KMS-11 (cell line): ENCODE data around the gene CRYBG2.

Experiments used
- H2AFZ ChIP-seq: fragments of 200-600 bp; sonication (generic); 2 replicates; pipeline ENCODE4 v1.6.1; 2016; ENCODE audit warnings: antibody characterized with exemption, mixed run types, low read depth
- H3K27ac ChIP-seq: fragments of 200-600 bp; sonication (generic); 2 replicates; pipeline ENCODE4 v1.6.1; 2016; ENCODE audit warnings: mild to moderate bottlenecking, mixed run types
- H3K27me3 ChIP-seq: fragments of 200-600 bp; sonication (generic); 2 replicates; pipeline ENCODE4 v1.6.1; 2017; ENCODE audit warnings: mild to moderate bottlenecking, low read depth, mixed run types, moderate library complexity; ENCODE audit not compliant: insufficient read depth
- H3K36me3 ChIP-seq: fragments of 200-600 bp; sonication (generic); 2 replicates; pipeline ENCODE4 v1.6.1; 2017; ENCODE audit warnings: mild to moderate bottlenecking, mixed run types; ENCODE audit not compliant: insufficient read depth
- H3K4me1 ChIP-seq: fragments of 200-600 bp; sonication (generic); 2 replicates; pipeline ENCODE4 v1.6.1; 2016; ENCODE audit warnings: mild to moderate bottlenecking, low read depth, mixed run types; ENCODE audit not compliant: poor library complexity, severe bottlenecking
- H3K4me2 ChIP-seq: fragments of 200-600 bp; sonication (generic); 2 replicates; pipeline ENCODE4 v1.7.0; 2016; ENCODE audit warnings: mild to moderate bottlenecking, mixed run types
- H3K4me3 ChIP-seq: fragments of 200-600 bp; sonication (generic); IDR thresholded peaks from 2 replicates; pipeline ENCODE4 v1.6.1; 2017; ENCODE audit warnings: low read depth, low read length, mixed read lengths; ENCODE audit not compliant: insufficient read depth
- H3K79me2 ChIP-seq: fragments of 200-600 bp; sonication (generic); 2 replicates; pipeline ENCODE4 v1.6.1; 2016; ENCODE audit warnings: low read depth, mixed run types; ENCODE audit not compliant: insufficient read depth
- H3K9ac ChIP-seq: fragments of 200-600 bp; sonication (generic); 2 replicates; pipeline ENCODE4 v1.6.1; 2016; ENCODE audit warnings: mild to moderate bottlenecking, mixed run types
- H4K20me1 ChIP-seq: fragments of 200-600 bp; sonication (generic); 2 replicates; pipeline ENCODE4 v1.6.1; 2016; ENCODE audit warnings: mild to moderate bottlenecking, mixed run types; ENCODE audit not compliant: insufficient read depth
- TF ChIP-seq, protein P1 (sequence below): fragments of 200-600 bp; sonication (generic); conservative IDR thresholded peaks from 2 replicates; pipeline ENCODE4 v1.6.1; 2017; ENCODE audit warnings: low read depth, mild to moderate bottlenecking, antibody characterized with exemption, low read length, moderate library complexity, mixed read lengths

CRYBG2 gene

DNA sequence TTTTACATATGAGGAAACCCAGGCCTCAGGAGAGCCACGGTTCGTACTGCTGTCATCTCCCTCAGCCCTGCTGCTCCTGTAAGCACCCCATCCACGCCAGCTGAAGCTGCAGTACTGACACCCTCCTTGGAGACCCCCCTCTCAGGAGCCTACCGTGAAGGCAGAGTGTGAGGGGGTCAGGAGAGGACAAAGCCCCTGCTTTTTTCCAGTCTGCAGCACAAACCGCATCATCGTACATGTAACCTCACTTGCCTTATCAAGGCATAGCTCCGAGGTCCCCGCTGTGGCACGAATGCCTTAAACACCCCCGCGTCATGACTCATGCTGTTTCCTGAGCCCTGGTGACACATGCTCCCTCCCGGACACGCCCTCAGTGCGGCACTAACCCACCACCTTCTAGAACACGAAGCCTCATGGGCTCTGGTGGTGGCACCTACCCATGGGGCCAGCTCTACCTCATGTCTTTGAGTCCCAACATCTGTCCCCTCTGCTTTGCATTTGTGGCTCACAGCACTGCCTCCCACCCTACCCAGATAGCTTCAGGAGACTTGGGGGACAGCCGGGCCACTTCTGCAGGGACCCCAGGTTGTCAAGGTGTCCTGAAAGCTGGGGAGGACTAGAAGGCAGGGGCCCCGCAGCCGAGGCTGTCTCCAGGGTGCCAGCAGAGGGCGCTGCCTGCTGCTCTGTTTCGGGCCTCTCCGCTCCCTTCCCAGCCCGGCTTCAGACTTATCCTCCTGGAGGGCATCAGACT is 69.2 kb downstream of the CRYBG2 start:
- TF ChIP-seq, protein P1, sequence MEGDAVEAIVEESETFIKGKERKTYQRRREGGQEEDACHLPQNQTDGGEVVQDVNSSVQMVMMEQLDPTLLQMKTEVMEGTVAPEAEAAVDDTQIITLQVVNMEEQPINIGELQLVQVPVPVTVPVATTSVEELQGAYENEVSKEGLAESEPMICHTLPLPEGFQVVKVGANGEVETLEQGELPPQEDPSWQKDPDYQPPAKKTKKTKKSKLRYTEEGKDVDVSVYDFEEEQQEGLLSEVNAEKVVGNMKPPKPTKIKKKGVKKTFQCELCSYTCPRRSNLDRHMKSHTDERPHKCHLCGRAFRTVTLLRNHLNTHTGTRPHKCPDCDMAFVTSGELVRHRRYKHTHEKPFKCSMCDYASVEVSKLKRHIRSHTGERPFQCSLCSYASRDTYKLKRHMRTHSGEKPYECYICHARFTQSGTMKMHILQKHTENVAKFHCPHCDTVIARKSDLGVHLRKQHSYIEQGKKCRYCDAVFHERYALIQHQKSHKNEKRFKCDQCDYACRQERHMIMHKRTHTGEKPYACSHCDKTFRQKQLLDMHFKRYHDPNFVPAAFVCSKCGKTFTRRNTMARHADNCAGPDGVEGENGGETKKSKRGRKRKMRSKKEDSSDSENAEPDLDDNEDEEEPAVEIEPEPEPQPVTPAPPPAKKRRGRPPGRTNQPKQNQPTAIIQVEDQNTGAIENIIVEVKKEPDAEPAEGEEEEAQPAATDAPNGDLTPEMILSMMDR, result peak; percentile 83
- H2AFZ ChIP-seq, result no peak overlapping the region
- H4K20me1 ChIP-seq, result no peaks in the 10 kb centered on the region
- H3K9ac ChIP-seq, result no peak overlapping the region
- no peak overlapping the region for H3K27ac ChIP-seq
- no peaks in the 10 kb centered on the region for H3K4me1 ChIP-seq
- H3K79me2 ChIP-seq, result no peaks in the 10 kb centered on the region; the same call in 1 of the 2 replicates
- H3K4me2 ChIP-seq, result no peak overlapping the region
- H3K36me3 ChIP-seq, result no peaks in the 10 kb centered on the region
- H3K4me3 ChIP-seq, result no peak overlapping the region
- H3K27me3 ChIP-seq, result no peaks in the 10 kb centered on the region

DNA sequence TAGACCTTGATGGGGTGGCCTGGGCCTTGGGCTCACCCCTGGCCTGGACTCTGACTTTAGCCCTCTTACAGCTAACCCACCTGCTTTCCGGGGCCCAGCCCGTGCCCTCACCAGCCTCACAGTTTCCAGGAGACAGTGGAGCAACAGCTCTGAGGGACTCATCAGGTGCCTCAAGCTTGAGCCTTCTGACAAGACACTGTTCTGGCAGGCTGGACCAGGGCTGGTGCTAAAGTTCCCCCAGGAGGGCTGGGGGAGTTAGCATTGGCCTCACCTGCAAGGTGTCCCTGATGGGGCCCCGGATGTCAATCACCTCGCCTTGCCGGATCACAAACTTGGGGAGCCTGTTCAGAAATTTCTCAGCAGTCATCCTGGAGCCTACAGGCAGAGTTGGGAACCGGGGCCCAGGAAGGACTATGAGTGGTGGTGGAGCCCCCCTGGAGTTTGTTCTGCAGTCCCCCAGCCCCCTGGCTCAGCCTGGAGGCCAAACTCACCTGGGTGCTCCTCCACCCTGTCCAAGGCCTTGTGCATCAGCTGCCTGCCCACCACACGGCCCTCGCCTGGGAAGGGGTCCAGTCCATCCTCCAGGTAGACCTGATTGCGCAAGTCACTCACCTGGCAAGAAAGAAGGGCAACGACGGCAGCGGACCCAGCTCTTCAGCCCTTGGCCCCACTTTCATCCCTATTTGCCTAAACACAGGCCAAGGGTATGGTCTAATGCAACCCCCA is 69.9 kb downstream of the CRYBG2 start:
- no peaks in the 10 kb centered on the region; the same call in 1 of the 2 replicates for H3K79me2 ChIP-seq
- no peak overlapping the region for H3K4me2 ChIP-seq

DNA sequence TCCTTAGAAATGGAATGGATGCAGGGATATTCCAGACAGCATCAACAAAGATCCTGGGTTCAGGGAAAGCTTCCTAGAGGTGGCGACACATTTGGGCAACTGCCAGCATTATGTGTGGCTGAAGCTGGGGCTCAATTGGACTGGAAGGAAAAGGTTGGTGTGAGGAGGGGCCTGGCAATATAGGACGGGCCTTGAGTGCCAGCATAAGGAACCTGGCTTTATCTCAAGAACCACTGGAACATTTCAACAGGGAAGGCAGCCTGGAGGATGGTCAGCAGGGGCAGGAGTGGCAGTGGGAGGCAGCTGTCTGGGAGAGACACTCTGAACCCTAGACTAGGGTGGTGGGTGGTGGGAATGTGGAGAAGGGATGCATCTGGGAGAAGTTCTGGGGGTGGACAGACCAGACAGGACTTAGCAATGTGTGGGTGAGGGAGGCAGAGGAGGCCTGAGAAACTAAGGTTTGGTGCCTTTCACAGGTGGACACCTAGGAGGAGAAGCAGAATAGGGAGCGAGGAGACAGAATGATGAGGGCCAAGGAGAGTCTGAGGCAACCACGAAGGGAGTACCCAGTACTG is 70.6 kb downstream of the CRYBG2 start:
- peaks cover 13% of the 10 kb centered on the region for H3K4me1 ChIP-seq
- no peak overlapping the region for H2AFZ ChIP-seq
- H3K9ac ChIP-seq, result no peak overlapping the region

More for the DNA sequence above, 69.9 kb downstream of the CRYBG2 start:
- Histone ChIP-seq H3K9ac (no peak overlapping the region), H3K36me3 (no peaks in the 10 kb centered on the region), H3K27ac (no peak overlapping the region), H3K27me3 (no peaks in the 10 kb centered on the region), H2AFZ (no peak overlapping the region), H4K20me1 (no peaks in the 10 kb centered on the region), H3K4me1 (peaks cover 6% of the 10 kb centered on the region), H3K4me3 (no peak overlapping the region)
- TF ChIP-seq, protein P1, result no peak

DNA sequence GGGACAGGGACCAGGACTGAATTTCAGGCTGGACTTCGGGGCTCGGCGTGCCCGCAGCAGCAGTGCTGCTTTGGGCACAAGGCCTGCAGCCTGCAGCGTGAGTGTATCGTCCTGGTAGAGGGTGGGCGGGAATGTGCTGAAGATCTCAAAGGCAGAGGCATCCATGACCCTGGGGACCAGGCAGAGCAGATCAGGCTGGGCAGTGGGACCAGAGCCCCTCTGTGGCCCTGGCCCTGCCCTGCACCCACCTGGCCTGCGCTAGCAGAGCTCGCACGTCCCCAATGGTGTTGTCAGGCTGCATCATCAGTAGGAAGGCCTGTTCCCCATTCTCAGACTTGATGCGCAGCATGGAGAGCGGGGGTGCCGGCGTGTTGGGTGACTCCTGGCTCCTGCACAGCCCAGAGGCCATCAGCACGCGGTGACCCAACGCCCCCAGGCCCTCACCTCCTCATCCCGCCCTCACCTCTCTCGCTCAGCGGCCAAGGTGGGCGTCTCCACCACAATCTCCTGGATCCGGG is 71.5 kb downstream of the CRYBG2 start:
- Histone ChIP-seq H3K27me3 (no peaks in the 10 kb centered on the region), H3K9ac (no peak overlapping the region), H4K20me1 (no peaks in the 10 kb centered on the region), H3K4me3 (no peak overlapping the region), H3K27ac (no peak overlapping the region), H3K4me2 (no peak overlapping the region), H3K36me3 (no peaks in the 10 kb centered on the region; the same call in 1 of the 2 replicates), H3K79me2 (no peaks in the 10 kb centered on the region; the same call in 1 of the 2 replicates), H3K4me1 (peaks cover 15% of the 10 kb centered on the region), H2AFZ (no peak overlapping the region)
- TF ChIP-seq, protein P1, result no peak

More for the DNA sequence above, 70.6 kb downstream of the CRYBG2 start:
- Histone ChIP-seq H3K79me2 (no peaks in the 10 kb centered on the region; the same call in 1 of the 2 replicates), H3K27ac (no peak overlapping the region), H3K4me2 (no peak overlapping the region), H3K27me3 (no peaks in the 10 kb centered on the region), H3K36me3 (no peaks in the 10 kb centered on the region), H4K20me1 (no peaks in the 10 kb centered on the region), H3K4me3 (no peak overlapping the region)
- TF ChIP-seq, protein P1, result no peak
